Ishikawa (cell line): ENCODE measurements around the gene ATXN1.

Experiments used
- CEBPB ChIP-seq: IDR thresholded peaks from 2 replicates; pipeline ENCODE4 v1.6.1; 2012
- EGR1 ChIP-seq: IDR thresholded peaks from 2 replicates; pipeline ENCODE4 v1.6.1; 2012
- NFIC ChIP-seq: IDR thresholded peaks from 2 replicates; pipeline ENCODE4 v1.6.1; 2012
- TCF12 ChIP-seq: IDR thresholded peaks from 2 replicates; pipeline ENCODE4 v1.6.1; 2012; ENCODE audit warnings: low read depth
- TEAD4 ChIP-seq: IDR thresholded peaks from 2 replicates; pipeline ENCODE4 v1.6.1; 2012
- TF ChIP-seq, protein P1 (sequence below): IDR thresholded peaks from 2 replicates; pipeline ENCODE4 v1.6.1; 2012

DNA sequence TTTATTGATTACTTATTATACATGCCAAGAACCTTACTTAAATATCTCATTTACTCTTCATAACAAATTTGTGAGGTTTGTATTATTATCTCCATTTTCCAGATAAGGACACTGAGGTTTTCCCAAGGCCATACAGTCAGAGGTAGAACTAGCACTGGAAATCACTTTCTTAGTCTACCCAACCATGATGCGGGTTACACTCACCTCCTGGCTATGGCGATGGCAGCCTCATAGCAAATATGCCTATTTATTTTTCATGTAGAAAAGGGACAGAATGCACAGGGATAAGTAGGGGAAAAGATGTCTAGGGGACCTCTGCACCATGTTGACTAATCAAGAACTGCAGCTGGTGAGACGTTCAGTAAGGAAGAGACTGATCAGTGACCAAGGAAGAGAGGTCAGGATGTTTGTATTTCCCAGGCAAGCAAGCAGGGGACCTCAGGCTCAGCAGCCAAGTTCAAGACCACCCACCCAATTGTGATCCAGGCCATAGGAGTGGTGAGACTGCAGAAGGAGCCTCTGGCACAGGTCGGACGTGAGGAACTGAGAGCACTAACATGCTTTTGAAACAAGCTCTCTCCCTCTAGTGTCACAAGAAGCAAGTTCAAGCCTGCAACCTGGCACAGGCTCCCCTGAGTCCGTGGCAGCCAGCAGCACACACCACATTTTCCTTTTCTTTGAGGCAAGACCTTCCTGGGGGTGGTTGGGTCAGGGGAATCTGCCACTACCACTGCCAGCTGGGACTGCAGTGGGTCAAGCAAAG, 425.0 kb downstream of the ATXN1 start:
- TF ChIP-seq, protein P1, sequence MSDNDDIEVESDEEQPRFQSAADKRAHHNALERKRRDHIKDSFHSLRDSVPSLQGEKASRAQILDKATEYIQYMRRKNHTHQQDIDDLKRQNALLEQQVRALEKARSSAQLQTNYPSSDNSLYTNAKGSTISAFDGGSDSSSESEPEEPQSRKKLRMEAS: no peak
- TF ChIP-seq TCF12: no peak
- no peak for TF ChIP-seq EGR1
- TF ChIP-seq NFIC: no peak
- no peak for TF ChIP-seq CEBPB
- no peak for TF ChIP-seq TEAD4
